Effector CD8-positive, alpha-beta T cell (primary cell): ENCODE data around the gene PTAFR.

Experiments used
- DNase-seq: peaks from one replicate; lab custom pipeline; 2025; lab: John Stamatoyannopoulos, UW

Gene PTAFR

DNA sequence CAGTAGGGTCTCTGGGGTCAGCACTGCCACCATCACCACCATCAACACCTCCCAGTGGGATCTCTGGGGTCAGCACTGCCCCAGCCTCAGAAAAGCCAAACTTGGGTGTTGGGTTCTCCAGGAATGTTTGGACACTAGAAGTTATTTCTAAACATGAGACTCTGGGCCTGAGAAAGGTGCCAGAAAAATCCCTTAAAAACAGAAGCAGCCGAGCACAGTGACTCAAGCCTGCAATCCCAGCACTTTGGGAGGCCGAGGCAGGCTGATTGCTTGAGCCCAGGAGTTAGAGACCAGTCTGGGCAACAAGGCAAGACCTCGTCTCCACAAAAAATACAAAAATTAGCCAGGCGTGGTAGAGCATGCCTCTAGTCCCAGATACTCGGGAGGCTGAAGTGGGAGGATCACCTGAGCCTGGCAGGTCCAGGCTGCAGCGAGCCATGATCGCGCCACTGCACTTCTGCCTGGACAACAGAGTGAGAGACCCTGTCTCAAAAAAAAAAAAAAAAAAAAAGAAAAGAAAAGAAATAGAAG, 470 bp downstream of the PTAFR start:
- DNase-seq, result no peak

- no peak for DNase-seq
Measured at GRCh38 chr1:28173980-28174297, 2.6 kb downstream of the PTAFR start.

DNA sequence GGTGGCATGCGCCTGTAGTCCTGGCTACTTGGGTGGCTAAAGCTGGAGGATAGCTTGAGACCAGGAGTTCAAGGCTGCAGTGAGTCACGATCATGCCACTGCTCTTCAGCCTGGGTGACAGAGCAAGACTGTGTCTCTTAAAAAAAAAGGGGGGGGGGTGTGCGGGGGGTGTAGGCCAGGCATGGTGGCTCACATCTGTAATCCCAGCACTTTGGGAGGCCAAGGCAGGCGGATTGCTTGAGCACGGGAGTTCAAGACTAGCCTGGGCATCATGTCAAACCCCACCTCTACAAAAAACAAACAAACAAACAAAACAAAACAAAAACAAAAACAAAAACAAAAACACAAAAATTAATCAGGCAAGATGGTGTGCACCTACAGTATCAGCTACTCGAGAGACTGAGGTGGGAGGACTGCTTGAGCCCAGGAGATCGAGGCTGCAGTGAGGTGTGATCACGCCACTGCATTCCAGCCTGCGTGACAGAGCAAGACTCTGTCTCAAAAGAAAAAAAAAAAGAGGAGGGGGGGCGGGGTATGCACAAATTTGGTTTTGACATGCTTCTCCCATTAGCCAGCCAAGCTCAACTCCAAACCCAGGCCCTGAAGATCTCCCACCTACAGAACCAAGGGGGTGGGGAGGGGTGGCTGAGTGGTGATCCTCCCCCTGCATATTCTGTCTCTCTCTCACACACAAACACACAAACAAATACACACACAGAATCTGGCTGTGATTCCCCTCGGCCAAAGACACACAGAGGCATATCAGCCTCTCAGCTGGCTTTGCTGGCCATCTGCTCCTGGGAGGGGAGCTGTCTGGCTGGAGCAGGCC, 3.1 kb downstream of the PTAFR start:
- no peak for DNase-seq

GRCh38 chr1:28172713-28173150, 3.8 kb downstream of the PTAFR start:
- no peak for DNase-seq

DNA sequence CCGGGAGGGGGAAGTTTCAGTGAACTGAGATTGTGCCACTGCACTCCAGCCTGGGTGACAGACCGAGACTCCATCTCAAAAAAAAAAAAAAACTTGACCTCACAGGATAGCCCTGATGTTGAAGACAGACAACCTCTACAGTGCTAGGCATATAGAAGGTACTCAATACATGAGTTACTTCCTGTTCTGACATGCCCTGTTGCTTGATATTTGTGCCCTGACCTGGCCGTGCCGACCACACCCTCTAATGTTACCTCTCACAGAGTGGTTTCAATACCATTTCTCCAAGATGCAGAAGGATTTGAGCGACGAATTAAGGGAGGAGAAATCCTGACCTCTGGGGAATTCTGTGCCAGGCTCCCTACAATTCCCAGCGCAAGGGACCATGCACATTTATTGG, 5.2 kb downstream of the PTAFR start:
- DNase-seq, result no peak

DNA sequence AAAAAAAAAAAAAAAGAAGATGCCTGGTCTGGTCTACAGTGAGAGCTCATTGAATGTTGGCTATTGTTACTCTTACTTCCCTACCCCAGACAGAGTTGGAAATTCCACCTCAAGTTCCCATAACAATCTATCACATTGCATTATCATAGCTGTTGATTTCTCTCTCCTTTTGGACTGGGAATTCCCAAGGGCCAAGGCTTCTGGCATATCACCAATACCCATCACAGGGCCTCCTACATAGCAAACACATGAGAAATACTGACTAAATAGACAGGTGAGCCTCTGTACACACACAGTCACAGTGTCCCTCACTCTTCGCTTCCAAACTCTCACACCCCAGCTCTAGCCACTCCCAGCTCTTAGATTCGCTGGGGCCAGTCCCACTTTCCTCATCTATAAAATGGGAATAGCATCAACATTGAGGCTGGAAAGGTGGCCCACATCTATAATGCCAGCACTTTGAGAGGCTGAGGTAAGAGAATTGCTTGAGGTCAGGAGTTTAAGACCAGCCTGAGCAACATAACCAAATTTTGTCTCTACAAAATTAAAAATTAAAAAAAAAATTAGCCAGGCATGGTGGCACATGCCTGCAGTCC, 6.4 kb downstream of the PTAFR start:
- no peak for DNase-seq

GRCh38 chr1:28163496-28164161, 12.9 kb downstream of the PTAFR start:
- DNase-seq, result no peak

GRCh38 chr1:28162151-28162550, 14.3 kb downstream of the PTAFR start:
- DNase-seq, result no peak

GRCh38 chr1:28161751-28162150, 14.7 kb downstream of the PTAFR start:
- no peak for DNase-seq

DNA sequence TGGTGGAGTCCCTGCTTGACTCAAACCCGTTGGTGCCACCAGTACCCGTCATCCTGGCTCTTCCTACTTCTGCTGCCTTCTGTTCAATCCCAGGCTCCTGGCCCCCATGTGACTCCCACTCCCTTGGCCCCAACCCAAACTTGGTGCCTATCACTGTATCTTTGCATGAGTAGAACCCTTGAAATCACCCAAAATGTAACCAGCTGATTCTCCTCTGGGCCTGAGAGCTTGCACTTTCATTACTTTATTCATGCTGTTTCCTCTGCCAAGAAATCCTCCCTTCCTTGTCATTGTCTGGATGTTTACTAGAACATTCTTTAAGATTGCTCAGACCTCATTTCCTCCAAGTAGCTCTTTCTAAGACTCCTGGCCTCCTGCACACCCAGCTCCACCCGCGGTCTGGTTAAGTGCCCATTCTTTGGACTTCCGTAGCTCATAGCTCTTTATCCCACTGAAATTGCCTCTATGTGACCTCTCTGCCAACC, 15.7 kb downstream of the PTAFR start:
- no peak for DNase-seq

DNA sequence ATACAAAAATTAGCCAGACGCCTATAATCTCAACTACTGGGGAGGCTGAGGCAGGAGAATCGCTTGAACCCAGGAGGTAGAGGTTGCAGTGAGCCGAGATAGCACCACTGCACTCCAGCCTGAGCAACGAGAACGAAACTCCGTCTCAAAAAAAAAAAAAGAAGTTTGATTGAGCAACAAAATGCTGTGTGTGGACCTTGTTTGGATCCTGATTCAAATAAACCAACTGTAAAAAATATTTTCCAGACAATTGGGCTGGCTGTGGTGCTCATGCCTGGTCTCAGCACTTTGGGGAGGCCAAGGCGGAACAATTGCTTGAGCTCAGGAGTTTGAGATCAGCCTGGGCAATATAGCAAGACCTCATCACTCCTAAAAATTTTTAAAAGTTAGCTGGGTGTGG, 16.8 kb downstream of the PTAFR start:
- DNase-seq, result no peak

GRCh38 chr1:28159243-28159642, 17.2 kb downstream of the PTAFR start:
- DNase-seq, result no peak

- no peak for DNase-seq
Measured at GRCh38 chr1:28157894-28158293, 18.6 kb downstream of the PTAFR start.

DNA sequence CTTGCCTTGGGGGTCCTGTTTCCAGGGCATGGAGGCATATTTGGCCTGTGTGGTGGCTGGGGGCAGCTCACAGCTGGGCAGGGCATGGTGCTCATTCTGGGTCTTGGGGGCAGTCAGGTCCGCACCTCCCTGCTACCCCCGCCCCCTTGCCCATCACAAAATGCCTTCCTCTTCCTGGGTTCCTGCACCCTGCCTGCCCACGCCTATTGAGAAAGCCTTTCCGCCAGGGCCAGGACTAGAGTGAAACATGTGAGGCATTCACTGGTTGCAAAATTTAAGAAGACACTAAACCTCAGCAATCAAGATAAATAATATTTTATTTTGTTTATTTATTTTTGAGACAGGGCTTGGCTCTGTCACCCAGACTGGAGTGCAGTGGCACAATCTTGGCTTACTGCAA, 19.7 kb downstream of the PTAFR start:
- DNase-seq, result no peak

GRCh38 chr1:28155628-28156027, 20.9 kb downstream of the PTAFR start:
- DNase-seq, result no peak

GRCh38 chr1:28154078-28154594, 22.4 kb downstream of the PTAFR start:
- no peak for DNase-seq

- no peak for DNase-seq
Measured at GRCh38 chr1:28150125-28150780, 26.2 kb downstream of the PTAFR start.

DNA sequence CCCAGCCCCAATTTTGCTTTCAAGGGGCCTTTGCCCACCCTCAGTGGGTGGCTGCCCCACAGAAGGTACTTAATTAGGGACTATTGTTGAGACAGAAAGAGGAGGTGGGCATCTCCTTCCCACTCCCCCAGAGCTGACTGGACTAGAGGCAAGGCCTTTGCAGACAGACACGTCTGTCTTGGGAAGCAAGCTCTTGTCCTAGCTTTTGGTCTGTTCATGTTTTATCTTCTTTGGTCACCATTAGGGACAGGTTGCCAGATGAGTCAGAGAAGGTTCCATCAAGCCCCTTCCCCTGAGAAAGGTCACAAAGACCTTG, 27.7 kb downstream of the PTAFR start:
- DNase-seq, result no peak

- DNase-seq, result no peak
Measured at GRCh38 chr1:28147264-28148094, 29.0 kb downstream of the PTAFR start.

DNA sequence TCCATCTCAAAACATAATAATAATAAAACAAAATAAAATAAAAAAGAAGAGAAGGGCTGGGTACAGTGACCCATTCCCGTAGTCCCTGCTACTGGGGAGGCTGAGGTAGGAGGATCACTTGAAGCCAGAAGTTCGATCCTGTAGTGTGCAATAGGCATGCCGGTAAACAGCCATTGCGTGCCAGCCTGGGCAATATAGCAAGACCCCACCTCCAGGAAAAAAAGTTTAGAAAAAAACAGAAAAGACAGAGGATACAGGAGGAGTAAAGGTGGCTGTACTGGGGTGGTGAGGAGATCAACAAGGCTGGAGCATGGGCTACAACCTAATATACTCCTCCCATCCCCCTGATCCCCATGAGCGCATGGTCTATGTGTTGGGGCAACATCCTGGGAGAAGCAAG, 30.8 kb downstream of the PTAFR start:
- DNase-seq, result no peak
